Measurements from ENCODE around the gene ATP5MK.
"Not testable (repeated sequence)": the region's sequence is repeated elsewhere in the genome, so short reads cannot be mapped to it uniquely, and the experiment has no call there.

Gene ATP5MK

GRCh38 chr10:103396067-103396788, at the start of gene ATP5MK, which contains the start of gene PDCD11:
ATP5MK (minus strand) TSS chr10:103396475; CDS start chr10:103392457, 4,018 bp downstream.
PDCD11 (plus strand) TSS chr10:103396626; CDS start chr10:103398427, 1,801 bp downstream.
- peak; percentile 96 for DNase-seq (ENCODE audit: low spot score)

GRCh38 chr10:103445366-103445765, 49.1 kb upstream of the ATP5MK start:
- DNase-seq (ENCODE audit: low spot score): no peak

- no peak for DNase-seq (ENCODE audit: low spot score)
Observed at GRCh38 chr10:103444478-103444877, 48.2 kb upstream of the ATP5MK start.

GRCh38 chr10:103443475-103444185, 47.4 kb upstream of the ATP5MK start:
- no peak for DNase-seq (ENCODE audit: low spot score)

GRCh38 chr10:103442031-103442461, 45.8 kb upstream of the ATP5MK start:
- DNase-seq (ENCODE audit: low spot score): no peak

GRCh38 chr10:103441611-103442010, 45.3 kb upstream of the ATP5MK start:
- no peak for DNase-seq (ENCODE audit: low spot score)

- DNase-seq (ENCODE audit: low spot score): no peak
Observed at GRCh38 chr10:103441206-103441605, 44.9 kb upstream of the ATP5MK start.

- DNase-seq (ENCODE audit: low spot score): no peak
Observed at GRCh38 chr10:103440416-103440815, 44.1 kb upstream of the ATP5MK start.

GRCh38 chr10:103439776-103440175, 43.5 kb upstream of the ATP5MK start:
- no peak for DNase-seq (ENCODE audit: low spot score)

GRCh38 chr10:103433858-103434257, 37.6 kb upstream of the ATP5MK start:
- DNase-seq (ENCODE audit: low spot score): no peak

GRCh38 chr10:103431902-103432301, 35.6 kb upstream of the ATP5MK start:
- no peak for DNase-seq (ENCODE audit: low spot score)

- DNase-seq (ENCODE audit: low spot score): peak; percentile 31
Observed at GRCh38 chr10:103429647-103430046, 33.4 kb upstream of the ATP5MK start.

GRCh38 chr10:103428989-103429643, 32.8 kb upstream of the ATP5MK start:
- peak; percentile 4 for DNase-seq (ENCODE audit: low spot score)

- no peak for DNase-seq (ENCODE audit: low spot score)
Observed at GRCh38 chr10:103427866-103428265, 31.6 kb upstream of the ATP5MK start.

- DNase-seq (ENCODE audit: low spot score): no peak
Observed at GRCh38 chr10:103423748-103424147, 27.5 kb upstream of the ATP5MK start.

- DNase-seq (ENCODE audit: low spot score): no peak
Observed at GRCh38 chr10:103419101-103419500, 22.8 kb upstream of the ATP5MK start.

GRCh38 chr10:103417601-103418000, 21.3 kb upstream of the ATP5MK start:
- DNase-seq (ENCODE audit: low spot score): no peak

GRCh38 chr10:103417148-103417469, 20.8 kb upstream of the ATP5MK start:
- DNase-seq (ENCODE audit: low spot score): not testable (repeated sequence)

- peak; percentile 75 for DNase-seq (ENCODE audit: low spot score)
Observed at GRCh38 chr10:103416436-103417147, 20.3 kb upstream of the ATP5MK start.

- DNase-seq (ENCODE audit: low spot score): no peak
Observed at GRCh38 chr10:103415581-103415980, 19.3 kb upstream of the ATP5MK start.

GRCh38 chr10:103413564-103413963, 17.3 kb upstream of the ATP5MK start:
- DNase-seq (ENCODE audit: low spot score): no peak

- DNase-seq (ENCODE audit: low spot score): no peak
Observed at GRCh38 chr10:103397191-103397825, 1.0 kb upstream of the ATP5MK start.
